GM21737 (cell line): ENCODE results near the gene TCOF1.

Experiments
- ATAC-seq: cut with Tn5 transposase; IDR thresholded peaks from one replicate; pipeline ENCODE4 v1.9.1; 2021; ENCODE audit warnings: mild to moderate bottlenecking, moderate library complexity; ENCODE audit not compliant: unreplicated experiment

The TCOF1 gene

GRCh38 chr5:150349681-150350275, 7.7 kb upstream of the TCOF1 start:
- no peak for ATAC-seq

- peak; percentile 92 for ATAC-seq
Measured at GRCh38 chr5:150350524-150351344, 6.8 kb upstream of the TCOF1 start.

GRCh38 chr5:150352244-150353031, 5.1 kb upstream of the TCOF1 start:
- ATAC-seq: no peak

GRCh38 chr5:150353032-150353675, 4.3 kb upstream of the TCOF1 start:
- no peak for ATAC-seq

- no peak for ATAC-seq
Measured at GRCh38 chr5:150355791-150356190, 1.7 kb upstream of the TCOF1 start.

- no peak for ATAC-seq
Measured at GRCh38 chr5:150356575-150357294, 762 bp upstream of the TCOF1 start.

- no peak for ATAC-seq
Measured at GRCh38 chr5:150358261-150359095, 981 bp downstream of the TCOF1 start.

- ATAC-seq: peak; percentile 25
Measured at GRCh38 chr5:150361301-150361700, 3.8 kb downstream of the TCOF1 start.

GRCh38 chr5:150363185-150363584, 5.7 kb downstream of the TCOF1 start:
- no peak for ATAC-seq

GRCh38 chr5:150364004-150364403, 6.5 kb downstream of the TCOF1 start:
- no peak for ATAC-seq

- ATAC-seq: no peak
Measured at GRCh38 chr5:150368526-150368925, 11.0 kb downstream of the TCOF1 start.

- no peak for ATAC-seq
Measured at GRCh38 chr5:150372639-150373038, 15.1 kb downstream of the TCOF1 start.

- ATAC-seq: no peak
Measured at GRCh38 chr5:150374651-150375050, 17.2 kb downstream of the TCOF1 start.

- no peak for ATAC-seq
Measured at GRCh38 chr5:150376799-150377771, 19.6 kb downstream of the TCOF1 start.

- ATAC-seq: no peak
Measured at GRCh38 chr5:150377964-150378694, 20.6 kb downstream of the TCOF1 start.

- ATAC-seq: no peak
Measured at GRCh38 chr5:150384701-150385100, 27.2 kb downstream of the TCOF1 start.

GRCh38 chr5:150386024-150386855, 28.7 kb downstream of the TCOF1 start:
- ATAC-seq: no peak
